Measurements from ENCODE around the gene CSNK2B.

CSNK2B gene

GRCh38 chr6:31652925-31653724 lies 12.8 kb upstream of the CSNK2B start:
- Histone ChIP-seq H3K27ac (ENCODE audit: insufficient read depth, low read length, poor library complexity, severe bottlenecking) (peak overlapping the region; percentile 98), H3K9me3 (ENCODE audit: control insufficient read depth, low read length) (no peaks in the 10 kb centered on the region), H3K4me3 (ENCODE audit: insufficient read depth, low read depth, low read length, poor library complexity, severe bottlenecking) (peak overlapping the region; percentile 69), H3K27me3 (replicated peaks; ENCODE audit: control insufficient read depth, insufficient read depth, low read length, poor library complexity, severe bottlenecking) (no peaks in the 10 kb centered on the region), H3K36me3 (ENCODE audit: control insufficient read depth, insufficient read depth, low read length) (peaks cover 16% of the 10 kb centered on the region), H3K4me1 (ENCODE audit: control insufficient read depth, insufficient read depth, low read length, poor library complexity, severe bottlenecking) (peaks cover 19% of the 10 kb centered on the region)
- peak in 2 of 3 donors; percentile 77 to 82 for DNase-seq

GRCh38 chr6:31654574-31655348 lies 11.1 kb upstream of the CSNK2B start:
- H3K27ac ChIP-seq (ENCODE audit: insufficient read depth, low read length, poor library complexity, severe bottlenecking), result no peak overlapping the region
- no peaks in the 10 kb centered on the region for H3K27me3 ChIP-seq (replicated peaks; ENCODE audit: control insufficient read depth, insufficient read depth, low read length, poor library complexity, severe bottlenecking)
- peaks cover 36% of the 10 kb centered on the region for H3K4me1 ChIP-seq (ENCODE audit: control insufficient read depth, insufficient read depth, low read length, poor library complexity, severe bottlenecking)
- H3K4me3 ChIP-seq (ENCODE audit: insufficient read depth, low read depth, low read length, poor library complexity, severe bottlenecking), result no peak overlapping the region
- H3K36me3 ChIP-seq (ENCODE audit: control insufficient read depth, insufficient read depth, low read length), result peaks cover 4% of the 10 kb centered on the region
- no peaks in the 10 kb centered on the region for H3K9me3 ChIP-seq (ENCODE audit: control insufficient read depth, low read length)
- DNase-seq, result no peak

GRCh38 chr6:31655349-31656237 lies 10.3 kb upstream of the CSNK2B start, which contains the start of gene APOM:
Gene APOM (plus strand): TSS chr6:31655894. CDS start chr6:31655967, 73 bp downstream.
- Histone ChIP-seq H3K4me1 (ENCODE audit: control insufficient read depth, insufficient read depth, low read length, poor library complexity, severe bottlenecking) (peaks cover 41% of the 10 kb centered on the region), H3K9me3 (ENCODE audit: control insufficient read depth, low read length) (no peaks in the 10 kb centered on the region), H3K27ac (ENCODE audit: insufficient read depth, low read length, poor library complexity, severe bottlenecking) (no peak within 1 kb of the TSS), H3K4me3 (ENCODE audit: insufficient read depth, low read depth, low read length, poor library complexity, severe bottlenecking) (no peak within 1 kb of the TSS), H3K27me3 (replicated peaks; ENCODE audit: control insufficient read depth, insufficient read depth, low read length, poor library complexity, severe bottlenecking) (no peaks in the 10 kb centered on the region), H3K36me3 (ENCODE audit: control insufficient read depth, insufficient read depth, low read length) (peaks cover 4% of the 10 kb centered on the region)
- DNase-seq, result no peak

- H3K27me3 ChIP-seq (replicated peaks; ENCODE audit: control insufficient read depth, insufficient read depth, low read length, poor library complexity, severe bottlenecking), result no peaks in the 10 kb centered on the region
- no peak overlapping the region for H3K4me3 ChIP-seq (ENCODE audit: insufficient read depth, low read depth, low read length, poor library complexity, severe bottlenecking)
- no peak overlapping the region for H3K27ac ChIP-seq (ENCODE audit: insufficient read depth, low read length, poor library complexity, severe bottlenecking)
- H3K36me3 ChIP-seq (ENCODE audit: control insufficient read depth, insufficient read depth, low read length), result peaks cover 9% of the 10 kb centered on the region
- no peaks in the 10 kb centered on the region for H3K9me3 ChIP-seq (ENCODE audit: control insufficient read depth, low read length)
- H3K4me1 ChIP-seq (ENCODE audit: control insufficient read depth, insufficient read depth, low read length, poor library complexity, severe bottlenecking), result peaks cover 38% of the 10 kb centered on the region
- no peak for DNase-seq
Measured at GRCh38 chr6:31657406-31658157, 8.3 kb upstream of the CSNK2B start.

GRCh38 chr6:31658158-31658688 lies 7.7 kb upstream of the CSNK2B start:
- Histone ChIP-seq H3K4me3 (ENCODE audit: insufficient read depth, low read depth, low read length, poor library complexity, severe bottlenecking) (no peak overlapping the region), H3K27me3 (replicated peaks; ENCODE audit: control insufficient read depth, insufficient read depth, low read length, poor library complexity, severe bottlenecking) (no peaks in the 10 kb centered on the region), H3K27ac (ENCODE audit: insufficient read depth, low read length, poor library complexity, severe bottlenecking) (no peak overlapping the region)

GRCh38 chr6:31658983-31659648 lies 6.8 kb upstream of the CSNK2B start:
- no peaks in the 10 kb centered on the region for H3K27me3 ChIP-seq (replicated peaks; ENCODE audit: control insufficient read depth, insufficient read depth, low read length, poor library complexity, severe bottlenecking)
- peaks cover 43% of the 10 kb centered on the region for H3K4me1 ChIP-seq (ENCODE audit: control insufficient read depth, insufficient read depth, low read length, poor library complexity, severe bottlenecking)
- peak overlapping the region; percentile 80 for H3K27ac ChIP-seq (ENCODE audit: insufficient read depth, low read length, poor library complexity, severe bottlenecking)
- peak overlapping the region; percentile 82 for H3K4me3 ChIP-seq (ENCODE audit: insufficient read depth, low read depth, low read length, poor library complexity, severe bottlenecking)
- peaks cover 9% of the 10 kb centered on the region for H3K36me3 ChIP-seq (ENCODE audit: control insufficient read depth, insufficient read depth, low read length)
- DNase-seq, result no peak
- H3K9me3 ChIP-seq (ENCODE audit: control insufficient read depth, low read length), result no peaks in the 10 kb centered on the region

More at GRCh38 chr6:31658158-31658688, 7.7 kb upstream of the CSNK2B start:
- H3K4me1 ChIP-seq (ENCODE audit: control insufficient read depth, insufficient read depth, low read length, poor library complexity, severe bottlenecking), result peaks cover 38% of the 10 kb centered on the region
- H3K36me3 ChIP-seq (ENCODE audit: control insufficient read depth, insufficient read depth, low read length), result peaks cover 9% of the 10 kb centered on the region
- DNase-seq, result no peak
- no peaks in the 10 kb centered on the region for H3K9me3 ChIP-seq (ENCODE audit: control insufficient read depth, low read length)

GRCh38 chr6:31659649-31660380 lies 6.1 kb upstream of the CSNK2B start:
- Histone ChIP-seq H3K27me3 (replicated peaks; ENCODE audit: control insufficient read depth, insufficient read depth, low read length, poor library complexity, severe bottlenecking) (no peaks in the 10 kb centered on the region), H3K9me3 (ENCODE audit: control insufficient read depth, low read length) (no peaks in the 10 kb centered on the region), H3K4me3 (ENCODE audit: insufficient read depth, low read depth, low read length, poor library complexity, severe bottlenecking) (peak overlapping the region; percentile 82), H3K27ac (ENCODE audit: insufficient read depth, low read length, poor library complexity, severe bottlenecking) (peak overlapping the region; percentile 80), H3K36me3 (ENCODE audit: control insufficient read depth, insufficient read depth, low read length) (peaks cover 9% of the 10 kb centered on the region), H3K4me1 (ENCODE audit: control insufficient read depth, insufficient read depth, low read length, poor library complexity, severe bottlenecking) (peaks cover 50% of the 10 kb centered on the region)
- DNase-seq, result peak in 1 of 3 donors; percentile 18

- peaks cover 51% of the 10 kb centered on the region for H3K4me1 ChIP-seq (ENCODE audit: control insufficient read depth, insufficient read depth, low read length, poor library complexity, severe bottlenecking)
- H3K9me3 ChIP-seq (ENCODE audit: control insufficient read depth, low read length), result no peaks in the 10 kb centered on the region
- peak within 1 kb of the TSS; percentile 82 for H3K4me3 ChIP-seq (ENCODE audit: insufficient read depth, low read depth, low read length, poor library complexity, severe bottlenecking)
- peaks cover 9% of the 10 kb centered on the region for H3K36me3 ChIP-seq (ENCODE audit: control insufficient read depth, insufficient read depth, low read length)
- DNase-seq, result peak; percentile 48 to 72 (median 64)
- H3K27me3 ChIP-seq (replicated peaks; ENCODE audit: control insufficient read depth, insufficient read depth, low read length, poor library complexity, severe bottlenecking), result no peaks in the 10 kb centered on the region
- peak within 1 kb of the TSS; percentile 80 for H3K27ac ChIP-seq (ENCODE audit: insufficient read depth, low read length, poor library complexity, severe bottlenecking)
Measured at GRCh38 chr6:31660381-31661261, 5.3 kb upstream of the CSNK2B start, which contains the start of gene C6orf47. Gene C6orf47 (minus strand): TSS chr6:31660778. CDS start chr6:31659947, 831 bp downstream.
